Right forelimb (tissue), 1 donor: ENCODE measurements around the gene ACAP1.

Source experiments
- DNase-seq: peaks from one replicate; pipeline ENCODE4 v3.0.0-alpha.2; 2018

The ACAP1 gene, protein sequence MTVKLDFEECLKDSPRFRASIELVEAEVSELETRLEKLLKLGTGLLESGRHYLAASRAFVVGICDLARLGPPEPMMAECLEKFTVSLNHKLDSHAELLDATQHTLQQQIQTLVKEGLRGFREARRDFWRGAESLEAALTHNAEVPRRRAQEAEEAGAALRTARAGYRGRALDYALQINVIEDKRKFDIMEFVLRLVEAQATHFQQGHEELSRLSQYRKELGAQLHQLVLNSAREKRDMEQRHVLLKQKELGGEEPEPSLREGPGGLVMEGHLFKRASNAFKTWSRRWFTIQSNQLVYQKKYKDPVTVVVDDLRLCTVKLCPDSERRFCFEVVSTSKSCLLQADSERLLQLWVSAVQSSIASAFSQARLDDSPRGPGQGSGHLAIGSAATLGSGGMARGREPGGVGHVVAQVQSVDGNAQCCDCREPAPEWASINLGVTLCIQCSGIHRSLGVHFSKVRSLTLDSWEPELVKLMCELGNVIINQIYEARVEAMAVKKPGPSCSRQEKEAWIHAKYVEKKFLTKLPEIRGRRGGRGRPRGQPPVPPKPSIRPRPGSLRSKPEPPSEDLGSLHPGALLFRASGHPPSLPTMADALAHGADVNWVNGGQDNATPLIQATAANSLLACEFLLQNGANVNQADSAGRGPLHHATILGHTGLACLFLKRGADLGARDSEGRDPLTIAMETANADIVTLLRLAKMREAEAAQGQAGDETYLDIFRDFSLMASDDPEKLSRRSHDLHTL

DNA sequence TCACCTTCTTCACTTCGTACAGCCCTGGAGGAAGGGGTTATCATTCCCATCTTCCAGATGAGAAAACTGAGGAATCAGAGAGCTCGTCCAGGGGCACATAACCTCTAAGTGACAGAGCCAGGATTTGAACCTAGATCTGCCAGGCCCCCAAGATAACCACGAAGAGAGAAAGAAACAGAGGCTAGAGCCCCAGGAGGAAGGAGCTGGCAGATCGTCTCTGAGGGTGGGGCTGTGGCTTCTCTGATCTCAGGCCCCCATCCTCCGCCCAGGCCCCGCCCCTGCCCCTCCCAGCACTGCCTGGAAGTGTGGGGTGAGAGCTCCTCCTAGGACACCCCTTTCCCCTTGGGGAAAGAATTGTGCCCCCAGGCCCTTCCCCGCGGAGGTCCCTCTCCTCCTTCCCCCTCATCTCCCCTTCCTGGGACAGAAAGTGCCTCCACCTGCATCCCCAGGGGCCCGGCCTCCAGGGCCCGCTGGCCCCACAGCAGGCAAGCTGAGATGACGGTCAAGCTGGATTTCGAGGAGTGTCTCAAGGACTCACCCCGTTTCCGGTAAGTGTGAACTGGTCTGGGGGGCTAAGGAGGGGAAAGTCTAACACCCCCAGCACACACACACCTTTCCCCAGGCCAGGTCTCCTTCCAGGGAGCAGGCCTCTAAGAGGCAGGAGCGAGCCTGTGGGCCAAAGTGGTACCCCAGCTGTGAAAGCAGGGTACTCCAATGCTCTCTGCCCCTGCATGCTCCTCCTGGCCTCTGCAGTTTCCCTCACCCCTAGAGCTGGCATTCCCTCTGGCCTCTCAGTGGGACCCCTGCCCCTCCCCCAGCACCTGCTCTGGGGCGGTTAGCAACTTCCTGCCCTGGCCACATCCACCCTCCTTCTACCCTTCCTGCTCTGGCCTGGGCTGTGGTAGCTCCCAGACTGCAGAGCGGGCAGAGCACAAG is at the start of gene ACAP1:
Gene ACAP1 (plus strand): TSS at position 290 of the 936 bp plus-strand sequence. CDS start 206 bp downstream, at position 496.
- DNase-seq = no peak

DNA sequence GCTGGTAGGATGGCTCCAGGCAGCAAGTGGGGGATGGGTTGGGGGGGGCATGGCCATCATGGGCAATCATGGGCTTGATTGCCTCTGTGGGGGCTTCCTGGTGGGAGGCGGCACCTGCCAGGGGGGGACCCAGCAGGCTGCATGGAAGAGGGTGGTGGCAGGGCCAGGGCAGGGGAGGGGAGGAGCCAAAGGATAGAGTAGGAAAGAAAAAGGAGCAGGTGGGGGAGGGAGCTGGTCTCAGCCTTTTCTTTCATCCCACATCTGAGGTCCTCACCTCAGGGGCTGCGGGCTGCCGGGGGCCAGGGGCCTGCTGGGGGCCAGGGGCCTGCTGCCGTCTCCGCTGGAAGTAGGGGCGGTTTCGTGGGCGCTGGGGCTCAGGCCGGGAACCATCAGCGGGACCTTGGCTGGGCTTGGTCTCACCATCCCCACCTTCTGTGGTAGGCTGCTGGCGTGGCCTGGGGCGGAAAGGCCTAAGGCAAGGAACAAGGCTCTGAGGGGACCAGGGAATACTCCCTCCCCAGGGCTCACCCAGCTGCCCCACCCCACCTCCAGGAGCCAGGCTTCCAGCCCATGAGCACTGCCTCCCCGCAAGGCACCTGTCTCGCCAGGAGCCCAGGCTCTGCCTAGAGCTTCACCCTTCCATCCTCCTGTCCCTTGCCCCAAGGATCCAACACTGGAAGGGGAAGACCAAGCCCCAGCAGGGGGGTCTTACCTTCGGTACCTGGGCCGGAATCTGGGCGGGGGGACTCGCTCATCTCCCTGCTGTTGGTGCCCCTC is 46.9 kb upstream of the ACAP1 start:
- DNase-seq = no peak

DNA sequence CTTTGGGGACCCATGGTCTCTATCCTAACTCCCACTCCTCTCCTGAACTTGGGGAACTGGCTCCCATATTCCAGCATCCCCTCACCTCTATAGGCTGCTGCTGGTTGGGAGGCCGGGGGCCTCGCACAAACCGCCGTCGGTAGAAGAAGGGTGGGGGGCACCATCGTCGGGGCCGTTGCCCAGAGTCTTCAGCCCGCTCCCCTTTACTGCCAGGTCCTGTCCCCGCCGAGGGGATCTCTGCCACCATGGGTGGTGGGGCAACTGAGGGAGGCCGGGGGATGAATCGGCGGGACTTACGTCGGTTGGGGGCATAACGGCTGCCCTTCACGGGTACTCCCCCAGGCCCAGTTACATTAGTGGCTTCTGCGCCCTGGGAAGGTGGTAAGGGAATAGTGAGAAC is 46.2 kb upstream of the ACAP1 start:
- no peak for DNase-seq

DNA sequence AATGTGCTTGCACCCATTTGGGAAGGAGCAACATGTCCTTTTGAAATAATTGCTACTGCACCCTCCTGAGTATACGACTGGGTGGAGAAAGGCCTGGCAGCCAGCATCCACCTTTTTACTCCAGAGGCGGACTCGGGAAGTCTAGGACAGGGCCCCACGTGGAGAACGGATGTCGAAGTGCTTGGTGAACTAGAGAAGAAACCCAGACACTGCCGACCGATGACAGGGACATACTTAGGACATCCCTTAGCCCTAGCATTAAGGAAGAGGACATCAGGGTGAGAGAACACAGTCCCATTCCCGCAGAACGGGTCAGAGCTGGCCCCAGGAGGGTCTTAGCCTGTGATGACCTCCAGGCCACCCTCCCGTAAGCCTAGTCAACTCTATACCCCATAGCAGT is 45.6 kb upstream of the ACAP1 start:
- DNase-seq = no peak

DNA sequence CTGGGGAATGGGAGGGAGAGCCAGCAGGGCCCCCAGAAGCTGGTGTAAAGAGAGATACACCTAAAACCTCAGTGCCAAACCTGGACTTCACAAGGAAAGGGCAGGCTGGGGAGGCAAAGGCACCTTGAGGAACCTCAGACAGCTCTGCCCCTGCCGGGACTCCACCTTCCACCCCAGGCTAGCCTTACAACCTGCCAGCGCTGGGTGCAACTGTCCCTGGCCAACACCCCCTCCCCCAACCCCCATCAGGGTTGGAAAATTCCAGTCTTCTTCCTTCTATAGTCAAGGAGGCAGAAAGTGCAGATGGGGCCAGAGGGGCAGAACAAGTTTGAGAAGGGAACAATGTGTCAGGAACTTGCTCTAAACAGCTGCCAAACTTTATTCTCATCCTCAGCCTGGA is 44.1 kb upstream of the ACAP1 start:
- DNase-seq = no peak

DNA sequence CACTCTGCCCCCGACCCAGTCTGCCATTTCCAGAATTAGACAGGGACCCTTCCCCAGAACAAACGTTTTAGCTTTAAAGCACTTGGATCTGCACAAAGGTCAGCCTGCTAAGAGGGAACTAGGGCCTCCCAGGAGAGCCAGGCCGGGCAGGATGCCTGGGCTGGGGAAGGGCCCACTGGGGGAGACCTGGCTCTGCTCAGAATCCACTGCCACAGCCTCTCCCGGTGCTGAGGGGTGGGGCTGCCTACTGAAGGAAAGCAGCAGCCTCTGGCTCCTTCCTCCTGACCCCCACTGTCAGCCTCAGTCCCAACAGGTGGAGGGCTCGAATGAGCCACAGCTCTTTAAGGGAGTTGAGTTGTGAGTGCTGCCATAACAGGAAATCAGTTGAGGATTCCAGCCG is 43.6 kb upstream of the ACAP1 start:
- no peak for DNase-seq

DNA sequence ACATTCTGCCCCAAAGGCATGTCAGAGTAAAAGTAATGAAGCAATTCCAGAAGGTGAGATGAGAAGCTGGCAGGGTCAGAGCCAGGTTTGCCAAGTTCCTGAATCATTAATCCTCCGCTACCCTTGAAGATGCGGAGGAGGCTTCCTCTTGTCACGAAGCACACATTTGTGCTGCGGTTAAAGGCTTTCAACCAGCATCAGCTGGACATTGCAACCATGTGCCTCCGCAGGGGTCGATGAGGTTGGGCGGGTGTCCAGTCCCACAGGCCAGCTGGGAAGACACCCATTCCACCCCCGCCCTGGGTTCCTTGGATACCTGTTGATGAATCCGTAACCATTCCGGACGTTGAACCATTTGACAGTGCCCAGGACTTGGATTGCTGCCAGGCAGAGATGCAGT is 43.2 kb upstream of the ACAP1 start:
- no peak for DNase-seq

DNA sequence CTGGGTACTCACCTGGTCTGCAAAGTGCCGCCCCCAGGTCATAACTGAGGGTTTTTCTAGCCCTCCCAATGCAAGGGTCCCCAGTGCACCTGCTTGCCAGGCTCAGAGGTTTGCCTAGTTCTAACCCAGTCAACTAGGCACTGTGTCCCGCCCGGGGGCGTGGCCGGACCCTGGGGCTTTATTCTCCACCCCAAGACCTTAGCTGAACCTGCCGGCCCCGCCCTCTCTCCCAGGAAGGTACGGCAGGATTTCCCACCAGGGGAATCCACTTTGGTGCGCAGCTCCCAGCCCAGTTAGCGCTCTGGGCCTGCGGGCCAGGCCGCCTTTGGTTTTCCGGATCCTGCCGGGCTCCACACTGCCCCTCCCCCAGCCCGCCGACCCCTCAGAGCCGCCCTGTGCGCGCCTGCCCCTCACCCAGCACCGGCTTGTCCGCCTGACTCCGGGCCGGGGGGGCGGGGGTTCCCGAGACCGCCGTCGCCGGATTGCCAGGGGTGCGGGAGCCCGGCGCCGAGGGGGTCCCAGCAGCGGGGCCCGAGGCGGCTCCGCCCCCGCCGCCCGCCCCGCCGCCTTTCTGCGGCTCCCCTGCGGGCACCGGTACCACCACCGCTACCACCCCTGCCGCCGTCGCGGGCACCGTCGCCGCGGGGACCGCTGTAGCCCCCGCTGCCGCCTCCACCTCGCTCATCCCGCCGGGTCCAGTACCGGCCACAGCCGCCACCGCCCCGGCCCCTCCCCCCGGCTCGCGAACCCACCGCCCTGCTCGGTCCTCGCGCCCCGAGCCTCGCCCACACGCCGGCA is 42.3 kb upstream of the ACAP1 start:
- DNase-seq = no peak

DNA sequence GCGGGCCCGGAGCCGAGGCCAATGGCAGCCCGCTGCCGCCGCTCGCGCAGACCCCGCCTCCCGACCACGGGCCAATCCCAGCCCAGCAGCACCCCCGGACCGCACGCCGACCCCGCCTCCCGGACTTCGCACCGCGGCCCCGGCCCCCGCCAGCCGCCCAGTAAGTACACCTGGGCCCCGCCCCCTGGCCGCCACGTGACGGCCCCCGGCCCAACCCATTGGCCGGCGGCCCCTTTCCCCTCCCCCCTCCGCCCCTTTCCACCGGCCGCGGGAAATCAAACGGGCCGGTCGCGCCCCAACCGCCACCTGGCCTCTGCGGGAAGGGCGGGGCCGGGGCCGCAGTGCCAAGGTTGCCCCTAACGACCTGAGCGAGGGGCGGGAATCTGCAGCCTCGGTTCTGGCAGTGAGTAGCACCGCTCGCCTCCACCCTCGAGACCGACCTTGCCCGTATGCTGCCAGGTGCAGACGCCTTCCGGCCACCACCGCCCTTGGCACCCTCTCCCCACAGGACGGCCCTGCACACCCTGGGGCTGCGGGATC is 41.6 kb upstream of the ACAP1 start, which contains the start of gene YBX2:
Gene YBX2 (minus strand): TSS at position 26 of the 540 bp plus-strand sequence. CDS start 139 bp downstream, outside the sequence.
- no peak for DNase-seq

DNA sequence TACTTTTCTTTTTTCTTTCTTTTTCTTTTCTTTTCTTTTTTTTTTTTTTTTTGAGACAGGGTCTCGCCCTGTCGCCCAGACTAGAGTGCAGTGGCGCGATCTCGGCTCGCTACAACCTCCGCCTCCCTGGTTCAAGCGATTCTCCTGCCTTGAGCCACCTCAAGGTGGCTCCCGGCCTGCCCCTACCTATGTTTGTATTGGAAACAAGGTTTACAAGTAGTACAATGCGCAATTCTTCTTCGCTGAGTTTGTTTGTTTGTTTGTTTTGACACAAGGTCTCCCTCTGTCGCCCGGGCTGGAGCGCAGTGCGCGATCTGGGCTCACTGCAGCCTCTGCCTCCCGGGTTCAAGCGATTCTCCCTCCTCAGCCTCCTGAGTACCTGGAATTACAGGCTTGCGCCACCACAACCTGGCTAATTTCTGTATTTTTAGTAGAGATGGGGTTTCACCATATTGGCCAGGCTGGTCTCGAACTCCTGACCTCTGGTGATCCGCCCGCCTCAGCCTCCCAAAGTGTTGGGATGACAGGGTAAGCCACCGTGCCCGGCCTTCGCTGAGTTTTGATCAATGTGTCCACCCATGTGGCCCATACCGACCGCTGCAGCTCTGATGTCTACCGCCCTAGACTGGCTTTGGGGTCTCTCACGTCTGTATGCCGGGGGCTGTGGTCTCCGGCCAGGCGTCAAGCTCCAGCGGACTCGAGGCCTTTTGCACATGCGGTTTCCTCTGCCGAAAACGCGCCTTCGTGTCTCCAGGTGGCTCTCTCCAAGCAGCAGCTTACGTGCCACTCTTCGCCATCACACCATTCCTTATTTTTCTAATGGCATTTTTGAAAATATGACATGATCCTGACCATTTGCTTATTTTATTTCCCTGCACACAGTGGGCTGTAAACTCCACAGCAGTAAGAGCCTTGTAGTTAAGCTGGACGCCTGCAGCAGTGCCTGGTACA is 40.8 kb upstream of the ACAP1 start:
- no peak for DNase-seq

DNA sequence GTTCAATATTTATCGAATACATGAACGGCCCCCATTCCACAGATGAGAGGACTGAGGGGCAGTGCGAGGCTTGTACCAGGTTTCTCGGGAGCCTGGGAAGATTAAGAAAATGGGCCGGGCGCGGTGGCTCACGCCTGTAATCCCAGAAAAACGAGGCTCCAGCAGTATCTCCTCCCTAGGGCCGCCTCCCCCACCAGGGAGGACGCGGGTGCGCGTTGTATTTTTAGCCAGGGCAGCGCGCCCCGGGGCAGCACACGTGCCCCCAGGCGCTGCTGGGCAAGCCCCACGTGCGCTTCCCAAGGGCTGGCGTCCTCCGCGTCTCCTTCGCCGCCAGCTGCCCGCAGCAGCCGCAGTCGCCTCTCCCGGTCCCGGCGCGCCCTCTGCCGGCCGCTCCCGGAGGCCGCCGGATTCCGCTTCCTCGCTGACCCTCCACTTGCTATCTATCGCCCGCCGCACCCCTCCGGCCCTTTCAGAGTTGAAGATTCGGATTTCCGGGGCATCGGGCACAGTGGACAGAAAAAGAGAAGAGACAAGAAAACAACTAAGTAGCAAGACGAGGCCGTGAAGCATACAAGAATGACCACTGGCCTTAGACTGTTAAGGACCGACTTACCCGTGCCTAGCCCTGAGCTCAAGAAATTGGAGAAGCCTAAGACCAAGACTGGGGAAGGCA is 40.0 kb upstream of the ACAP1 start:
- DNase-seq = peak; percentile 89

DNA sequence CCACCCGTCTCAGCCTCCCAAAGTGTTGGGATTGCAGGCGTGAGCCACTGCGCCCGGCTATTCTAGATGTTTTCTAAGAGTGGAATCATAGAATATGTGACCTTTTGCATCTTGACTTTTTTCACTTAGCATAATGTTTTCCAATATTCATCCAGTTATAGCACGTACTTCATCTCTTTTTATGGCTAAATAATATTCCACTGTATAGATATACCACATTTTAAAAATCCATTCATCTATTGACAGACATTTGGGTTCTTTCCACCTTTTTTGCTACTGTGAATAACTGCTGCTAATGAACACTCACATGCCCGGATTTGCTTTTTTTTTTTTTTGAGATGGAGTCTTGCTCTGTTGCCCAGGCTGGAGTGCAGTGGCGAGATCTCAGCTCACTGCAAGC is 32.1 kb upstream of the ACAP1 start:
- no peak for DNase-seq

DNA sequence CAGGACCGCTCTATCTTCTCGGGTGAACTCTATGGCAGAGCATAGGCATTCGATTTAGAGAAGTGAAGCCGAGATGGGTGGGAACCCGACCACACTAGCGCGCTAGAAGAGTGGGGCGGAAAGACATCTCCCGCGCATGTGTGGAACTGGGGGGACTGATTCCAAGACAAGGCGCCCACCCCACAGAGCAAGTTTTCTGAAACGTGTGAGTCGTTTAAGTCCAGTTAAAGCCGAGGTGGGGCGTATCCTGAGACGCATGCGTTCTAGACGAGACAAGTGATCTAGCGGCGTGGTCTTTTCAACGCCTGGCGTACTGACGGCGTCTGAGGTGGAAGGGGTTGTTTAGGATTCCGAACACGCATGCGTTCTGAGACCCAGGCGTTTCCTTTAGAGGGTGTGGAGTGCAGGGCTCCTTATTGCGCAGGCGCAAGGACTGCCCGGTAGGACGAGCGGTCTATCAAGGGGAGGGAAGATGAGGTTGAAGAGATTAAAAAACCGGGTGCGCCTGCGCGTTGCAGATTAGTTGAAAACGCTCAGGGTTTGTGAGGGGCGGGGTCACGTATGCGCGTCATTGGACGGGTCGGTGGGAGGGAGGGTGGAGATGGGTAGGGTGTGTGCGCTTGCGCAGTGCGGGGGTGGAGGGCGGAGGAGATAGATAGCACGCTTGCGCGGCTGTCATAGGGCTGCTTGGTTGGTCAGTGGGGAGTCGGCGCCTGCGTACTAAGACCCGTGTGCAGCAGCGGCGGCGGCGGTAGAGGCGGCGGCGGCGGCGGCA is 29.2 kb upstream of the ACAP1 start, which contains the start of gene EIF5A:
Gene EIF5A (plus strand): TSS at position 718 of the 775 bp plus-strand sequence. CDS start 2,008 bp downstream, outside the sequence.
- peak; percentile 100 for DNase-seq

DNA sequence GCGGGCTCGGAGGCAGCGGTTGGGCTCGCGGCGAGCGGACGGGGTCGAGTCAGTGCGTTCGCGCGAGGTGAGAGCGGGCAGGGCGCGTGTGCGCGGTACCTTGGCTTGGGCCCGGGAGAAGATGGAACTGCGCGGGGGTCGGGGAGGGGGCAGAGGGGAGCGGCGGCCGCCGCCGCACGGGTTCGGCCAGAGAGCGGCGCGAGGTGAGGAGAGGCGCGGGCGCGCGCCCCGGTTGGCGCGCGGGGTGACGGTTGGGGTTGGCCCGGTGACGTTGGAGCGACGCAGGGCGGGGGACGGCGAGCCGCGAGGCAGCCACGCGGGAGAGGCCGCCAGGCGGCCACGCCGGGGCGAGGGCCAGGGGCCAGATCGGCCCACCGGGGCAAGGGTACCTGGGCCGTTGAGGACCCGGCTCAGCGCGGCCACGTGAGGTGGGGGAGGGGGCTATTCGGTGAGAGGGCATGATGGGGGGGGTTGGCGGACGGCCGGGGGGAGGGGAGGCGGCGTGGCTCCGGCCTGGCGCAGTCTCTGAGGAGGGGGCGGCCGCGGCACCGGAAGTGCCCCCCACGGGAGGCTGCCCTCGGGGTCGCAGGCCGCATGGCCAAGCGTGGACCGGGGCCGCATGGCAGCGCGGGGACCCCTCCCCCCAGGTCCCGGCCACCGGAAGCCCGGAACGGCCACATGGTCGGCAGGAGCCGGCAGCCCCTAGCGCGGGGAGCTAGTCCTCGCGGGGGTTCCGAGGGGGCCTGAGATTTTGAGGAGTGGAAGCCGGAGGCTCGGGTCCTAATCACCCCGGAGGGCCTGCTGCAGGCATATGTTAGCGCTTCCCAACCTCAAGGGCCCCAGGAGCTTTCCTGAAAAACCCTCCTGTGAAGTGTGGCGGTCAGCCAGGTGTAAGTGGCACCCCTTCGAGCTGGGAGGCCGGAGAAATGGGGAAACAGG is 28.4 kb upstream of the ACAP1 start:
- DNase-seq = peak; percentile 60

DNA sequence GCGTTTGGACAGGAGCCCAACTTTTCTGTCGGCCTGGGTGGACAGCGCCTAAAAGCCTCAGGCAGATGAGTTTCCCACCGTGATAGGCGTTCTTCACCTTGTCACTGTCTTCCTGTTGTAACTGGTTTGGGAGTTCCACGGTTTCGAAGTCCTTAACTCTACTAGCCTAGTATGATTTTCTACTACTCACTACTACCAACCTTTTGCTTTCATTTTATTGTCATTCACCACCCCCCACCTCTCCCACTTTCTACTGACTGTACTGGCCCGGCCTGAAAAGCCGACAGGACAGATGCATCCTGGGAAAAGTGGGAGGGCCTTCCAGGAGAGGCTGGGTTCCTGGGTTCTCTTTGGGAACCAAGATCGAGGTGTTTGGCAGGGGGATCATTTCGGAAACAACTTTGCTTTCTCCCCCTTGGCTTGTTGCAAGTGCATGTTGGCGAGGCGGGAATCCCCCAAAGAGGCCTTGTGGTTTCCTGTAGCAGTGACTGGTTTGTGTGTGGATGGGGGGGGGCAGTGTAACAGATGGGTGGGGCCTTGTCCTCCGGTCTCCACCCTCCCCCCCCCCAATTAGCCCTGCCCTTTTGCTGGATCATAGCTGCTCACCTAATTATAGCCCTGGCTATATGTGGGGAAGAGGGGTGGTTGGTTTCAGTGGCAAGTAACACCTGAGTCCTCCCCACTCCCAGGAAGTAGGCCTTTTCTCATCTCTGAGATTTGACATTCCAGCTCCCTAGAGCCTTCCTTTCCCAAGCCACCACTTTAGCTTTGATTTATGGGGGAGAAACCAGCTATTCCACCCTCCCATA is 27.5 kb upstream of the ACAP1 start:
- peak; percentile 77 for DNase-seq

DNA sequence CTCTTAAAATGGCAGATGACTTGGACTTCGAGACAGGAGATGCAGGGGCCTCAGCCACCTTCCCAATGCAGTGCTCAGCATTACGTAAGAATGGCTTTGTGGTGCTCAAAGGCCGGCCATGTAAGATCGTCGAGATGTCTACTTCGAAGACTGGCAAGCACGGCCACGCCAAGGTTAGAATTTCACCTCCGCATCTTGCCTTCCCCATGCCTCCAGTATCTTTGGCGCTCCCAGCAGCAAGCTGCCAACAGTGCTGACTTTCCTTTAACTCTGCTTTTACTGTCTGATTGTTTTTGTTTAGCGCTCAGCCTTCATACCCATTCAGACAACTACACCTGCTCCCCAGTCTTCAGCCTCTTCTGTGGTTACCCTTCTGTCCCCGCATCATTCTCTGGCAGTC is 26.7 kb upstream of the ACAP1 start:
- no peak for DNase-seq
